T-helper 1 cell treated with Interleukin-12 subunit alpha and Interleukin-12 subunit beta and Interleukin-4 antibody, amounts not matched to agents 30 μg/mL and 1 μg/mL, for 36 hours (primary cell): ENCODE results near the gene FILIP1.

ENCODE experiments used
- H3K27ac Mint-ChIP-seq: one replicate; pipeline ENCODE4 v1.8.0; 2021; ENCODE audit warnings: mild to moderate bottlenecking, mixed read lengths
- H3K27me3 Mint-ChIP-seq: one replicate; pipeline ENCODE4 v1.8.0; 2021; ENCODE audit warnings: low read depth, mixed read lengths
- H3K36me3 Mint-ChIP-seq: one replicate; pipeline ENCODE4 v1.8.0; 2021; ENCODE audit warnings: low read depth, mixed read lengths
- H3K4me1 Mint-ChIP-seq: one replicate; pipeline ENCODE4 v1.8.0; 2021; ENCODE audit warnings: low read depth, mixed read lengths
- H3K4me3 Mint-ChIP-seq: one replicate; pipeline ENCODE4 v1.8.0; 2021; ENCODE audit warnings: mild to moderate bottlenecking, moderate library complexity, mixed read lengths
- H3K9me3 Mint-ChIP-seq: one replicate; pipeline ENCODE4 v1.8.0; 2021; ENCODE audit warnings: mixed read lengths

Gene FILIP1

GRCh38 chr6:75315978-75316377 is 177.6 kb downstream of the FILIP1 start:
- H3K27me3 Mint-ChIP-seq = peaks cover 23% of the 10 kb centered on the region
- no peak overlapping the region for H3K27ac Mint-ChIP-seq
- no peaks in the 10 kb centered on the region for H3K36me3 Mint-ChIP-seq
- H3K4me1 Mint-ChIP-seq = no peaks in the 10 kb centered on the region
- no peak overlapping the region for H3K4me3 Mint-ChIP-seq
- H3K9me3 Mint-ChIP-seq = no peaks in the 10 kb centered on the region

GRCh38 chr6:75308250-75308988 is 185.2 kb downstream of the FILIP1 start:
- Mint-ChIP-seq H3K27me3 (peaks cover under 1% of the 10 kb centered on the region), H3K4me1 (peaks cover 7% of the 10 kb centered on the region), H3K27ac (no peak overlapping the region), H3K9me3 (no peaks in the 10 kb centered on the region), H3K36me3 (no peaks in the 10 kb centered on the region), H3K4me3 (no peak overlapping the region)

GRCh38 chr6:75307364-75308004 is 186.1 kb downstream of the FILIP1 start:
- Mint-ChIP-seq H3K27me3 (no peaks in the 10 kb centered on the region), H3K4me1 (peaks cover 7% of the 10 kb centered on the region), H3K9me3 (no peaks in the 10 kb centered on the region), H3K4me3 (no peak overlapping the region), H3K27ac (no peak overlapping the region), H3K36me3 (no peaks in the 10 kb centered on the region)

GRCh38 chr6:75306064-75306463 is 187.5 kb downstream of the FILIP1 start:
- Mint-ChIP-seq H3K27me3 (no peaks in the 10 kb centered on the region), H3K4me3 (no peak overlapping the region), H3K36me3 (no peaks in the 10 kb centered on the region), H3K9me3 (no peaks in the 10 kb centered on the region), H3K4me1 (peaks cover 7% of the 10 kb centered on the region), H3K27ac (no peak overlapping the region)

GRCh38 chr6:75305573-75305972 is 188.0 kb downstream of the FILIP1 start:
- Mint-ChIP-seq H3K4me3 (no peak overlapping the region), H3K4me1 (peaks cover 7% of the 10 kb centered on the region), H3K27ac (no peak overlapping the region), H3K9me3 (no peaks in the 10 kb centered on the region), H3K36me3 (no peaks in the 10 kb centered on the region), H3K27me3 (no peaks in the 10 kb centered on the region)

GRCh38 chr6:75302280-75302679 is 191.3 kb downstream of the FILIP1 start:
- peaks cover 7% of the 10 kb centered on the region for H3K4me1 Mint-ChIP-seq
- no peaks in the 10 kb centered on the region for H3K36me3 Mint-ChIP-seq
- no peaks in the 10 kb centered on the region for H3K27me3 Mint-ChIP-seq
- H3K9me3 Mint-ChIP-seq = no peaks in the 10 kb centered on the region
- no peak overlapping the region for H3K27ac Mint-ChIP-seq
- no peak overlapping the region for H3K4me3 Mint-ChIP-seq

- Mint-ChIP-seq H3K36me3 (no peaks in the 10 kb centered on the region), H3K9me3 (no peaks in the 10 kb centered on the region), H3K4me1 (peaks cover 6% of the 10 kb centered on the region), H3K27ac (no peak overlapping the region), H3K27me3 (no peaks in the 10 kb centered on the region), H3K4me3 (no peak overlapping the region)
Measured at GRCh38 chr6:75301537-75301936, 192.1 kb downstream of the FILIP1 start.

GRCh38 chr6:75301088-75301487 is 192.5 kb downstream of the FILIP1 start:
- no peak overlapping the region for H3K27ac Mint-ChIP-seq
- H3K4me1 Mint-ChIP-seq = peaks cover 3% of the 10 kb centered on the region
- H3K27me3 Mint-ChIP-seq = no peaks in the 10 kb centered on the region
- no peaks in the 10 kb centered on the region for H3K9me3 Mint-ChIP-seq
- H3K4me3 Mint-ChIP-seq = no peak overlapping the region
- no peaks in the 10 kb centered on the region for H3K36me3 Mint-ChIP-seq

GRCh38 chr6:75300531-75300855 is 193.1 kb downstream of the FILIP1 start:
- Mint-ChIP-seq H3K27ac (no peak overlapping the region), H3K9me3 (no peaks in the 10 kb centered on the region), H3K4me3 (no peak overlapping the region), H3K4me1 (no peaks in the 10 kb centered on the region), H3K27me3 (no peaks in the 10 kb centered on the region), H3K36me3 (no peaks in the 10 kb centered on the region)

- Mint-ChIP-seq H3K4me3 (no peak overlapping the region), H3K9me3 (no peaks in the 10 kb centered on the region)
Measured at GRCh38 chr6:75299801-75300530, 193.6 kb downstream of the FILIP1 start.

GRCh38 chr6:75296811-75297779 is 196.5 kb downstream of the FILIP1 start:
- no peaks in the 10 kb centered on the region for H3K4me1 Mint-ChIP-seq
- H3K9me3 Mint-ChIP-seq = no peaks in the 10 kb centered on the region
- H3K36me3 Mint-ChIP-seq = no peaks in the 10 kb centered on the region
- H3K4me3 Mint-ChIP-seq = no peak overlapping the region
- H3K27ac Mint-ChIP-seq = no peak overlapping the region
- H3K27me3 Mint-ChIP-seq = no peaks in the 10 kb centered on the region

More at GRCh38 chr6:75299801-75300530, 193.6 kb downstream of the FILIP1 start:
- no peak overlapping the region for H3K27ac Mint-ChIP-seq
- H3K27me3 Mint-ChIP-seq = no peaks in the 10 kb centered on the region
- no peaks in the 10 kb centered on the region for H3K4me1 Mint-ChIP-seq
- no peaks in the 10 kb centered on the region for H3K36me3 Mint-ChIP-seq

GRCh38 chr6:75292555-75292954 is 201.0 kb downstream of the FILIP1 start:
- Mint-ChIP-seq H3K4me3 (no peak overlapping the region), H3K27ac (no peak overlapping the region), H3K27me3 (no peaks in the 10 kb centered on the region), H3K36me3 (peaks cover 3% of the 10 kb centered on the region), H3K9me3 (no peaks in the 10 kb centered on the region), H3K4me1 (peaks cover 7% of the 10 kb centered on the region)

- no peaks in the 10 kb centered on the region for H3K27me3 Mint-ChIP-seq
- H3K4me3 Mint-ChIP-seq = no peak overlapping the region
- H3K9me3 Mint-ChIP-seq = no peaks in the 10 kb centered on the region
- H3K36me3 Mint-ChIP-seq = peaks cover 3% of the 10 kb centered on the region
- H3K4me1 Mint-ChIP-seq = peaks cover 15% of the 10 kb centered on the region
- H3K27ac Mint-ChIP-seq = no peak overlapping the region
Measured at GRCh38 chr6:75291744-75292143, 201.9 kb downstream of the FILIP1 start.

- Mint-ChIP-seq H3K27ac (no peak overlapping the region), H3K27me3 (no peaks in the 10 kb centered on the region), H3K36me3 (peaks cover 3% of the 10 kb centered on the region), H3K4me3 (no peak overlapping the region), H3K9me3 (no peaks in the 10 kb centered on the region), H3K4me1 (peaks cover 19% of the 10 kb centered on the region)
Measured at GRCh38 chr6:75291331-75291730, 202.3 kb downstream of the FILIP1 start.
